Peyer's patch (tissue), 4 donors: ENCODE results near the gene CADPS. TPM values are rescaled to one million over a fixed set of nuclear protein-coding genes. Genes with fewer than 3 reads are reported as not detected.

Source experiments
- DNase-seq, 3 donors: peaks; one replicate each; pipeline ENCODE4 v3.0.0-alpha.2; 2017 to 2019
- H3K27ac ChIP-seq, 4 donors: fragments of 200-600 bp; sonication (generic); one replicate each; pipeline ENCODE4 v1.5.1; 2016 to 2019
- H3K27me3 ChIP-seq, 2 donors: fragments of 200-600 bp; sonication (generic); one replicate each; pipeline ENCODE4 v1.5.1; 2019
- H3K36me3 ChIP-seq, 3 donors: fragments of 200-600 bp; sonication (generic); one replicate each; pipeline ENCODE4 v1.5.1; 2016 to 2019
- H3K4me1 ChIP-seq, 4 donors: fragments of 200-600 bp; sonication (generic); one replicate each; pipeline ENCODE4 v1.5.1; 2016 to 2019
- H3K4me3 ChIP-seq, 4 donors: fragments of 200-600 bp; sonication (generic); 1 replicate in 3 of 4; 2 replicates in 1 of 4; pipeline ENCODE4 v1.5.1; 2016 to 2019; ENCODE audit warnings: mild to moderate bottlenecking in 1 of 4
- H3K9me3 ChIP-seq, 4 donors: fragments of 200-600 bp; sonication (generic); one replicate each; pipeline ENCODE4 v1.5.1; 2016 to 2019; ENCODE audit warnings: mild to moderate bottlenecking in 1 of 4
- POLR2A ChIP-seq, 2 donors: fragments of 450-650 bp; IDR thresholded peaks; one replicate each; pipeline ENCODE4 v1.5.1; 2017; ENCODE audit warnings: antibody characterized with exemption in 2 of 2, mild to moderate bottlenecking in 2 of 2, moderate library complexity in 2 of 2
- total RNA-seq, 4 donors: library from RNA; depleted of rRNA; stranded (reverse); fragments of >200 nt; gene quantifications; one replicate each; pipeline ENCODE4 v1.1.0, GENCODE V29; 2016
- TF ChIP-seq, protein P1 (sequence below), 6 experiments: fragments of 450-650 bp in 4 of 6; fragments of 200-600 bp in 2 of 6; sonication (generic) in 1 of 6; IDR thresholded peaks; one replicate each; pipeline ENCODE4 v1.5.1; 2017 to 2019; ENCODE audit warnings: antibody characterized with exemption in 6 of 6, mild to moderate bottlenecking in 3 of 6, moderate library complexity in 1 of 6

CADPS gene
- total RNA-seq, 4 donors from 2014 or later, result 6.4 to 29.7 (median 18.1) TPM

DNA sequence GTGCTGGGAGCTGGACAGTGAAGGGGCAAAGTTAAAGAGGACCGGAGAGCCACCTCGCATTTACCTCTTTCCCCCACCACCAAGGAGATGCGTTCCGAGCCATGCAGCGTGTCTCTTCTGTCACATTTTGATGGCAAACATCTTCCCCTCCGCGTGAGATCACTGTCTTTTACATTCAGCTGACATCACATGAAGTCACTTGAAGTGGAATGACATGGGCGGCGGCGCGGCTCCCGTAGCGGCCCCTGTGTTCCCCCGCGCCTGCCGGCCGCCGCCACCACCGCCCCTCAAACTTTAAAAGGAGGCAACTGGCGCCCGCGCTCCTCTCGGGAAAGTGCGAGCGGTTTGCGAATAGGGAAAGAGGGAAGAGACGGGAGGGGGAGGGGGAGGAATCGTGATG lies 502.0 kb downstream of the CADPS start, which contains the start of gene FEZF2:
TSS of gene FEZF2 (minus strand) at position 336 of the 400 bp plus-strand sequence. CDS start 682 bp downstream, outside the sequence.
- Histone ChIP-seq H3K9me3 (no peaks in the 10 kb centered on the region), H3K4me1 (peaks cover 0 to 13% (median 0%) of the 10 kb centered on the region in 4 donors), H3K27me3 (peaks cover 0 to 40% of the 10 kb centered on the region in 2 donors), H3K27ac (no peak within 1 kb of the TSS), H3K36me3 (no peaks in the 10 kb centered on the region), H3K4me3 (no peak within 1 kb of the TSS)
- DNase-seq, result no peak
- no peak for TF ChIP-seq POLR2A (IDR thresholded peaks at IDR 0.05)
- TF ChIP-seq, protein P1, sequence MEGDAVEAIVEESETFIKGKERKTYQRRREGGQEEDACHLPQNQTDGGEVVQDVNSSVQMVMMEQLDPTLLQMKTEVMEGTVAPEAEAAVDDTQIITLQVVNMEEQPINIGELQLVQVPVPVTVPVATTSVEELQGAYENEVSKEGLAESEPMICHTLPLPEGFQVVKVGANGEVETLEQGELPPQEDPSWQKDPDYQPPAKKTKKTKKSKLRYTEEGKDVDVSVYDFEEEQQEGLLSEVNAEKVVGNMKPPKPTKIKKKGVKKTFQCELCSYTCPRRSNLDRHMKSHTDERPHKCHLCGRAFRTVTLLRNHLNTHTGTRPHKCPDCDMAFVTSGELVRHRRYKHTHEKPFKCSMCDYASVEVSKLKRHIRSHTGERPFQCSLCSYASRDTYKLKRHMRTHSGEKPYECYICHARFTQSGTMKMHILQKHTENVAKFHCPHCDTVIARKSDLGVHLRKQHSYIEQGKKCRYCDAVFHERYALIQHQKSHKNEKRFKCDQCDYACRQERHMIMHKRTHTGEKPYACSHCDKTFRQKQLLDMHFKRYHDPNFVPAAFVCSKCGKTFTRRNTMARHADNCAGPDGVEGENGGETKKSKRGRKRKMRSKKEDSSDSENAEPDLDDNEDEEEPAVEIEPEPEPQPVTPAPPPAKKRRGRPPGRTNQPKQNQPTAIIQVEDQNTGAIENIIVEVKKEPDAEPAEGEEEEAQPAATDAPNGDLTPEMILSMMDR (IDR thresholded peaks at IDR 0.05), result no peak

DNA sequence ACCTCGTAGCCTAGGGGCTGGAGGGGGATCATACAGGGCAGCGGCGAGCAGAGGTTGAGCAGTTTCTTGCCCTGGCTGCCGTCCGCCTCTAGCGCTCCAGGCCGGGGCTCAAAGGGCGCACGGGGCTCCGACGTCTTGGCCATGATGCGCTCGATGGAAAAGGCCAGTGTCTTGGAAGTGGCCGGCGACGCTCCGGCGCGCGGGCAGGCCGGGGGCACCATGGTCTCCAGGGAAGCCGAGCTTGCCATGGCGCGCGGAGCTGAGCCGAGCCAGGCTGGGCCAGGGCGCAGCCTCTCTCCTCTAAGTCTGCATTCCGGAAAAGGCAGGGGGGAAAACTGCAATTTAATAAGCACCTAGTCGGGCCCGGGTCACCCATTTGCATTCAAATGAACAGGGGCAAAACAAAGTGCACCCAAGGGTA lies 502.6 kb downstream of the CADPS start:
- Histone ChIP-seq H3K9me3 (no peaks in the 10 kb centered on the region), H3K4me3 (no peak overlapping the region), H3K36me3 (no peaks in the 10 kb centered on the region), H3K27ac (no peak overlapping the region), H3K4me1 (peaks cover 0 to 13% (median 0%) of the 10 kb centered on the region in 4 donors), H3K27me3 (peaks cover 0 to 46% of the 10 kb centered on the region in 2 donors)
- no peak for TF ChIP-seq POLR2A (IDR thresholded peaks at IDR 0.05)
- TF ChIP-seq, protein P1 (IDR thresholded peaks at IDR 0.05), result no peak
- DNase-seq, result no peak

DNA sequence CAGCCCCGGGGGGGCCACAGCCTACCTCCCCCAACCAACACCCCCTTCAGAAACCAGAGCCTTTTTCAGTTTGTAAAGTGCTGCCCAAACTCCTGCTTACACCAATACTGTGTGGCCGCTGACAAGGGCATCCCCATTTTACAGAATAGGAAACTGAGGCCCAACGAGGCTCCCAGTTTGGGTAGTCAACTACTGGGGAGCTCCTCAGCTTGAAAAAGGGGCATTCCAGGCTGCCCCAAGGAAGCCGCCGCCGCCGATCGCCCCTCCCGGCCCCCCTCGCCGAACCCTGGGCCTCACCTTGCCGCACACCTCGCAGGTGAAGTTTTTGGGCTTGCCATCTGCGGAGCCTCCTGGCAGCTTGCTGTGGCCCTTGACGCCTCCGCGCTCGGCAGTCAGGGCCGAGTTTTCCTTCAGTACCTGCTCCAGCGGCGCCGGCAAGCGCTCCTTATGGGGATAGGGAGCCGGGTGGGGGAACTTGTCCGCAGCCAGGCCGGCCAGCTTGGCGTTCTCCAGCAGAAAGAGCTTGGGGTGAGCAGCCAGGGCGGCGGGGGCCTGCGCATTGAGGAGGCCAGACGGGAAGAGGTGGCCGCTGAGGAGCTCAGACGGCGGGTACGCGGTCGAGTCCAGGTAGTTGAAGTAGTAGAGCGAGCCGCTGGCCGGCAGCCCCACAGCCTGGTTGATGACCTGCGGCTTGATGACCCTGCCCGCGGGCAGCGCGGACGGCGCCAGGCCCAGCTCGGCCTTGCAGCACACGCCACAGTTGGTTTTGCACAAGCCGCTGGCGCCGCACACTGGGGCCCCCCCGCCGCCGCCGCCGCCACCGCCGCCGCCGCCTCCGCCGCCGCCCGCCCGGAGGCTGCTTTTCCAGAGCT lies 503.3 kb downstream of the CADPS start:
- no peak overlapping the region for H3K4me3 ChIP-seq
- no peak for DNase-seq
- no peak overlapping the region for H3K27ac ChIP-seq
- no peak for TF ChIP-seq POLR2A (IDR thresholded peaks at IDR 0.05)
- TF ChIP-seq, protein P1 (IDR thresholded peaks at IDR 0.05), result no peak
- H3K4me1 ChIP-seq, result peaks cover 0 to 13% (median 0%) of the 10 kb centered on the region in 4 donors
- no peaks in the 10 kb centered on the region for H3K36me3 ChIP-seq
- peaks cover 0 to 47% of the 10 kb centered on the region in 2 donors for H3K27me3 ChIP-seq
- H3K9me3 ChIP-seq, result no peaks in the 10 kb centered on the region

DNA sequence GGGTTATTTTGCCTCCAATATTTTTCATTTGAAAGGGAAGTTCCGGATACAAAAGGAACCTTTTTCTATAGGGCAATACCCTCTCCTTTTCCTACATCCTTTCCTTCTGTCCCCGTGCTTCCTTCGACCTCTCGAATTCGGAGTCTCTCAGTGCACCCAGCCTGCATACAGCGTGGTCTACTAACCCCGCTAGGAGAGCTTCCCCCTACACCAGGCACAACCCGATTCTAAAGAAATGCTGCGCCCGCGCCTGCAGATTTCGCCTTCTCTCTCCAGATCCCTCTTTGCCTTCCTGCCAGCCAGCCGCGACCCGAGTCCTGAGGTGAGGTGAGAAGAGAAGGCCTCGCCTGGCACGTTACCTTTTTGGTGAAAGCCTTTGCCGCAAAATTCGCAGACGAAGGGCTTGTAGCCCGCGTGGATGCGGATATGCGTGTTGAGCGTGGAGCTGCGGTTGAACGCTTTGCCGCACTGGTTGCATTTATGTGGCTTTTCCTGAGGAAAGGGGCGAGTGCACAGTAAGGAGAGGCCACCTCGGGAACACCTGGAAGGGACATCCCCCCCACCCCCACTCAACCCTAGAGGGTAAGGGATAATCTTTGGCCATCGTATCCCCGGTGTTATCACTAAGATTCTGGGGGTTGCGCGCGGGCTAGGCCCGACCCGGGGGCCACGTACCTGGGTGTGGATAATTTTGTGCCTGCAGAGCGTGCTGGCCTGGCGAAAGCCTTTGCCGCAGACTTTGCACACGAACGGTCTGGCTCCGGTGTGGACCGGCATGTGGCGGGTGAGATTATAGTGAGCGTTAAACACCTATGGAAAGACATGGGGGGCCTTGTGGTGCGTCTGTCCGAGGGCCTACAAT lies 504.1 kb downstream of the CADPS start:
- DNase-seq, result no peak
- no peak for TF ChIP-seq POLR2A (IDR thresholded peaks at IDR 0.05)
- TF ChIP-seq, protein P1 (IDR thresholded peaks at IDR 0.05), result no peak
- no peak overlapping the region for H3K4me3 ChIP-seq
- H3K36me3 ChIP-seq, result no peaks in the 10 kb centered on the region
- H3K4me1 ChIP-seq, result peaks cover 0 to 13% (median 0%) of the 10 kb centered on the region in 4 donors
- H3K27ac ChIP-seq, result no peak overlapping the region
- H3K9me3 ChIP-seq, result no peaks in the 10 kb centered on the region
- peaks cover 0 to 47% of the 10 kb centered on the region in 2 donors for H3K27me3 ChIP-seq

DNA sequence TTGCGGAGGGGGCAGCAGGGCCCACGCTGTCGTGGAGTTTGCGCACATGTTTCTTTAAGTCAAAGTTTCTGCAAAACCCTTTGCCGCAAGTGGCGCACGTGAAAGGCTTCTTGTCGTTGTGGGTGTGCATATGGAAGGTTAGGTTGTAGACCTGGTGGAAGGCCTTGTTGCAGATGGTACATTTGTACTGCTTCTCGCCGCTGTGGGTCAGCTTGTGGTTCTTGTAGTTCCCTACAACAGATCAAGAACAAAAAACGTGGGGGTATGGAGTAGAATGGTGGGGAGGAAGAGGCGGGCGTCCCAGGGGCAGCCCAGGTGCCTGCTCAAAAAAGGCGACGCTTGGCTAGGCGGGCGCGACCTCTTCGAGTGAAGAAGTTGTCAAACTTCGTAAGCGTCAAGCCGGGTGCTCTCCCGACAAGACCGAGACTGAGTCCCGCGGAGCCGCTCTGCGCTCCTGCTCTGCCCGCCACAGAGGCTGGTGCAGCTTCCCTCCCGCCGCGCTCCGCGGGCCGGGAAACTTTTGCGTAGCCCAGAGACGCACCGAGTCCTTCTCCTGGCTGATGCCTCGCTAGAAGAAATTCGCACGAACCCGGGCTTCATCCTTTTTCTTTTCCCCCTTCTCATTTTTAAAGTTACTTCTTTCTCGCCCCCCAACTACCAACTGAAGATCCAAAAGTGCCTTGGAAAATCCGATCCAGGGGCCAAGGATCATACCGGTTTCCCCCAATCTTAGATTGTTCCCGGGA lies 504.9 kb downstream of the CADPS start:
- TF ChIP-seq POLR2A (IDR thresholded peaks at IDR 0.05), result no peak
- TF ChIP-seq, protein P1 (IDR thresholded peaks at IDR 0.05), result no peak

More for the DNA sequence above, 504.9 kb downstream of the CADPS start:
- no peaks in the 10 kb centered on the region for H3K9me3 ChIP-seq
- no peak overlapping the region for H3K4me3 ChIP-seq
- no peak overlapping the region for H3K27ac ChIP-seq
- H3K4me1 ChIP-seq, result peaks cover 0 to 13% (median 0%) of the 10 kb centered on the region in 4 donors
- H3K27me3 ChIP-seq, result peaks cover 0 to 47% of the 10 kb centered on the region in 2 donors
- DNase-seq, result no peak
- H3K36me3 ChIP-seq, result no peaks in the 10 kb centered on the region
